ENCODE data around the gene ABHD17A.

DNA sequence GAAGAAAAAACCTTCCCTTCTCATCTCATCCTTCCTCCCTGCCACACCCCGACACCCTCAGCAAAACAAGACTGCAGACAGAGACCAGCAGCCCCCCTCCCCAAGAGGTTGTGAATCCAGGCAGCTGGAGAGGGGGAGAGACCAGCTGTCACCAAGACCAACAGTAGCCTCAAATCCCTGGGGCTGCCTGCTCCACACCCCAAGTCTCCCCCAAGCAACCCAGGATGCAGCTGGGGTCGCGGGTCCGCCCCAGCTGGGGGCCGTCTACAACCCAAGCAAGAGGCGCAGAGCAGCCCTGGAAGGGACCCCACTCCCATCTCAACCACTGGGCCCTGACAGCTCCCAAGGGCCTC lies 29.0 kb downstream of the ABHD17A start:
- TF ChIP-seq, protein P1, sequence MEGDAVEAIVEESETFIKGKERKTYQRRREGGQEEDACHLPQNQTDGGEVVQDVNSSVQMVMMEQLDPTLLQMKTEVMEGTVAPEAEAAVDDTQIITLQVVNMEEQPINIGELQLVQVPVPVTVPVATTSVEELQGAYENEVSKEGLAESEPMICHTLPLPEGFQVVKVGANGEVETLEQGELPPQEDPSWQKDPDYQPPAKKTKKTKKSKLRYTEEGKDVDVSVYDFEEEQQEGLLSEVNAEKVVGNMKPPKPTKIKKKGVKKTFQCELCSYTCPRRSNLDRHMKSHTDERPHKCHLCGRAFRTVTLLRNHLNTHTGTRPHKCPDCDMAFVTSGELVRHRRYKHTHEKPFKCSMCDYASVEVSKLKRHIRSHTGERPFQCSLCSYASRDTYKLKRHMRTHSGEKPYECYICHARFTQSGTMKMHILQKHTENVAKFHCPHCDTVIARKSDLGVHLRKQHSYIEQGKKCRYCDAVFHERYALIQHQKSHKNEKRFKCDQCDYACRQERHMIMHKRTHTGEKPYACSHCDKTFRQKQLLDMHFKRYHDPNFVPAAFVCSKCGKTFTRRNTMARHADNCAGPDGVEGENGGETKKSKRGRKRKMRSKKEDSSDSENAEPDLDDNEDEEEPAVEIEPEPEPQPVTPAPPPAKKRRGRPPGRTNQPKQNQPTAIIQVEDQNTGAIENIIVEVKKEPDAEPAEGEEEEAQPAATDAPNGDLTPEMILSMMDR (IDR thresholded peaks at IDR 0.05) = no peak
- no peak for TF ChIP-seq EZH2 (IDR thresholded peaks at IDR 0.05)
- TF ChIP-seq EZH2phosphoT487 (IDR thresholded peaks at IDR 0.05) = no peak

All from neural progenitor cell (in vitro differentiated cells).